Measurements from ENCODE around the gene CNBP.
A peak's percentile ranks its signal among the peaks of the same experiment; 100 is the strongest.

The CNBP gene

GRCh38 chr3:129132097-129132866, 51.4 kb downstream of the CNBP start:
- no peak for DNase-seq (ENCODE audit: low read depth in 2 of 2, low spot score in 1 of 2)

DNA sequence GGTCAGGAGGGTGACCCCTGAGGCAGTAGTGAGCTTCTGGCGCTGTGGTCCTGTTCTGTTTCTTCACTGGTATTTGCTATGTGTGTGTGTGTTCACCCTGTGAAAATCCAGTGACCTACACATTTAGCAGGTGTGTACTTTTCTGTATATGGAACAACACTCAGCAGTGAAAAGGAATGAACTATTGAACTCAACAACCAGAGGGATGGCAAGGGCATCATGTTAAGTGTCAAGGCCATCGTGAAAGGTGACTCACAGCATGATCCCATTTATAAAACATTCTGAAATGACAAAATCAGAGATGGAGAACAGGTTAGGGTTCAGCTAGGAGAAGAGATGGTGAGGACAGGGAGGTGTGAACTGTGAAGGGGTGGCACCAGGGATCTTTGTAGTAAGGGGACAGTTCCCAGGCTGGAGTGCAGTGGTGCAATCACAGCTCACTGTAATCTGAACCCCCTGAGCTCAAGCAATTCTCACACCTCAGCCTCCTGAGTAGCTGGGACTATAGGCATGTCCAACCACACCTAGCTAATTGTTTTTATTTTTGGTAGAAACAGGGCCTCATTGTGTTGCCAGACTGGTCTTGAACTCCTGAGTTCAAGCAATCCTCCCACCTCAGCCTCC, 52.1 kb downstream of the CNBP start:
- DNase-seq (ENCODE audit: low read depth in 2 of 2, low spot score in 1 of 2), result no peak

GRCh38 chr3:129130291-129130813, 53.3 kb downstream of the CNBP start:
- no peak for DNase-seq (ENCODE audit: low read depth in 2 of 2, low spot score in 1 of 2)

DNA sequence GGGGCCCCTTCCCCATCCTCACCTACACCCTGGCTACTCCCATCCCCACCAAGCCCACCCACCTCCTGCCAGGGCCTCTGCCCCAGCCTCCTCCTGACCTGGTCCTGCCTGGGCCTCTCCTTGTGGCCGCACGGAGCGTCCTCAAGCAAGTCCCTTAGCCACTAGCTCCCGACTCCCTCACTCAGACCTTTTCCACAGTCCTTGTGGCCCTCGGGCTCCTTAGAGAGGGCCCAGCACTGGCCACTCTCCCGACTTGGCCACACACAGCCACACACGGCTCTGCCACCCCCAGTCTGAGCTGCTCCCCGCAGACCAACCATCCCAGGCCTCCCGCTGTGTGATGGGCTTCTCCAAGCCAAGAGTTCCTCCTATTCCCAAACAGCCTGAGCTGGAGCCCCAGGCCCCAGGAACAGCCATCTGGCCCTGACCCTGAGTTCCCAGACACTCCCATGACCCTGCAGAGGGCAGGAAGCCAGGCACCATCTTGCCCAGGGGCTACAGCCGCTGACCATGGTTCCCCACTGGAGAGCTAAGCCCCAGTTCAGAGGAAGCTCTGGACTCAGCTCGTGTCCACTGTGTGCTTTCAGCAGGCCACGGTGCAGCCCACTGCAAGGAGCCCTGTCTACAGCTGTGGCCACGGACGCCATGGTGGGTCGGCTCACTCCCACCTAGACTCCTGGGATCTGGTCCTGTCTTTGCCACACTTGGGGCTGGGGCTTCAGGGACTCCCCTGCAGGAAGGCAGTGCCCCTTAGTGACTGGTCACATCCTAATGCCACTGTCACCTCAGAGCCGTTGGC, 55.1 kb downstream of the CNBP start:
- no peak for DNase-seq (ENCODE audit: low read depth in 2 of 2, low spot score in 1 of 2)

DNA sequence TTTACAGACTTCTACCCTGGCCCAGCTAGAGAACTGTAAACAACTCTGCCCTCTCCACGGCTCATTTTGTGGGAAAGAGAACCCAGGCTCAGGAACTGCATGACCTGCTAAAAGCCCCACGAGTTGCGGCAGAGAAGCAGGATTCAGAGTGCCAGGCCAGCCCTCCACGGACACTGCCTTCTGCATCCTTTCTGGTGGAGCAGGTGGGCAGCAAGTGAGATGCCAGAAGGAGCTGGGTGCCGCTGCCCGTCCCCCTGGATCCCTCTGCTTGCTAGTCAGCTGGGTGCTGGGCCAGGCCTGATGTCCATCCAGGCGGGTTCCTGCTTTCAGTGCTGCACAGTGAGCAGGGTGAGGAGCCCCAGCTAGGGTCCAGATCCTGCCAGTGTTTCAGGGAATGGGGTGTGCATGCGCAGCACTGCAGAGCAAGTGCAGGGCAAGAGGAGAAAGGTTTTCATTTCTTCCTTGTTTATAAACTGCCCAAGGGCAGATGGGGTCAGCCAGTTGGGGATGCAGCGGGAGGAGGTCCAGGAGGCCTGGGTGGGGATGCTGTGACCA, 56.9 kb downstream of the CNBP start:
- no peak for DNase-seq (ENCODE audit: low read depth in 2 of 2, low spot score in 1 of 2)

- DNase-seq (ENCODE audit: low read depth in 2 of 2, low spot score in 1 of 2), result no peak
Measured at GRCh38 chr3:129123314-129124060, 60.2 kb downstream of the CNBP start.

DNA sequence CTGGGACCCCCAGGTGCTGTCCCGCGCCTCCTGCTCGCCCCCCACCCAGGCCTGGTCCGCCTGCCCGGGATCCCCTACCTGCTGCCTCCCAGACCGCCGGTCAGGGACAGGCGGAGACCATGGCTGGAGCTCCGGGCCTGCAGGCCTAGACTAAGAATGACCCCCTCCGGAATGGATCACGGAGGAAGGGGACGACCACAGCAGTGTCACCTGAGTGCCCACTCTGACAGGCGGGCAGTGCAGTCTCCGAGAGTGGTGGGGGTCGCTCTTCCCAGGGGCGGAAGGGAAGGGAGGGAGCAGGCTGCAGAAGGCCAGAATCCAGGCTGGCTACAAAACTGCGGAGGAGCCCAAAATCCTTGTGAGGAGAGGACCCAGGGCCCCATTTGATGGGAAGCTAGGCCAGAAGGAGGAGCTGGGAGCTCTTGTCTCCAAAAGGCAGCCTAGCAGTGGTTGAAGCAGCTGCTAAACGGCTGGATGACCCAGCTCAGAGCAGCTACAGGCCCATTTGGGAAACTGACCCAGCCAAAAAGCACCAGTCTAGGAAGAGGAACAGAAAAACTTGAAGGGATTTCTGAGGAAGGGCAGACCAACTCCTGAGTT, 61.2 kb downstream of the CNBP start:
- no peak for DNase-seq (ENCODE audit: low read depth in 2 of 2, low spot score in 1 of 2)

DNA sequence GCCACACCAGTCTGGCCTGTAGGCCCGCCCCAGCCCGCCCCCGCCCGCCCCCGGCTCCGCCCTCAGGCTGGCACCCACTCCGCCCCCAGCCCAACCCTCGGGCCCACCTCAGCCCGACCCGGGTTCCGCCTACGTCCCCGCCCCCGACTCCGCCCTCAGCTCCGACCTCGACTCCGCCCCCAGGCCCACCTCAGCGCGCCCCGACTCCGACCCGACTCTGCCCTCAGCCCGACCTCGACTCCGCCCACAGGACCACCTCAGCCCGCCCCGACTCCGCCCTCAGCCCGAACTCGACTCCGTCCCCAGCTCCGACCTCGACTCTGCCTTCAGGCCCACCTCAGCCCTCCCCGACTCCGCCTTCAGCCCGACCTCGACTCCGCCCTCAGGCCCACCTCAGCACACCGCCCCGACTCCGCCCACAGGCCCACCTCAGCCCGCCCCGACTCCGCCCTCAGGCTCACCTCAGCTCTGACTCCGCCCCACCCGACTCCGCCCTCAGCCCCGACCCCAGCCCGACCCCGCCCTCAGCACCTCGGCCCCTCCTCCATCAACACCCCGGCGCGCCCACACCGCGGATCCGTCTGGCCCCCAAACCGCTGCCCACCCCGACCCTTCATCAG, 61.8 kb downstream of the CNBP start, which contains the start of gene RAB43:
TSS of gene RAB43 (minus strand) at position 13 of the 620 bp plus-strand sequence. CDS start 315 bp downstream, outside the sequence.
- DNase-seq (ENCODE audit: low read depth in 2 of 2, low spot score in 1 of 2), result peak; percentile 85 to 89

- DNase-seq (ENCODE audit: low read depth in 2 of 2, low spot score in 1 of 2), result no peak
Measured at GRCh38 chr3:129121016-129121791, 62.5 kb downstream of the CNBP start.

DNA sequence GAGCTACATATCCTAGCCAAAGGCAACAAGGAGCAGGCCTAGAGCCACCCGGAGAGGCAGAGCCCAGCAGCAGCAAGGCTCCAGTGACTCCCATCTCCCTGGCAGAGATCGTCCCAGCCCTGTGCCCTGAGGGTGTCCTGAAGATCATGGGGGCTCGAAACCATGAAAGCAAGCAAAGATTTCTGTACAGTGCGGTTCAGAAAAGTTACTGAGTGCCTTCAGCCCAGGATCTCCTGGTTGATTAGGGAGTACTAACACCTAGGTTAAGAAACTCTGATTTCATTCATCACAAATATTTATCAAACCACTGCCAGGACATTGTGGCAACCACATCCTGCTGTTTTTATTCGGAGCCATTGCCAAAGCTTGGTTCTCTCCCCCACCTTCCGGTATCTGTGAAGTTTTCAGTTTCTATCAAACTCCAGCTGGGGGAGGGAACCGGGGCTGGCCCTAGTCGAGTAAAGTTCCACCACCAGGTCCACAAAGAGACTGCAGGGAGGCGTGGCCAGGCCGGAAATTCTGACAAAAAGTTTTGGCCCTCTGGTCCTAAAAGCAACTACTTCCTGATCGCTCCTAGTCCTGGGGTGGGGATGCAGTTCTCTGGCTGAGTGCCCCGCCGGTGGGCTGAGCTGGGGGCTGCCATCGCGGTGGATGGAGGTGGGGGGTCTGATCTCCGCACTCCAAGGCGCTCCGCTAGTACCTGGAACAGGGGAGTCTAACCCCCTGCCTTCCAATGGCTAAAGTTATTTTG, 63.3 kb downstream of the CNBP start:
- peak; percentile 64 to 80 for DNase-seq (ENCODE audit: low read depth in 2 of 2, low spot score in 1 of 2)

GRCh38 chr3:129119365-129120100, 64.2 kb downstream of the CNBP start:
- no peak for DNase-seq (ENCODE audit: low read depth in 2 of 2, low spot score in 1 of 2)

GRCh38 chr3:129118745-129119144, 65.0 kb downstream of the CNBP start:
- DNase-seq (ENCODE audit: low read depth in 2 of 2, low spot score in 1 of 2), result peak in 1 of 2 donors; percentile 18

All from stimulated activated CD8-positive, alpha-beta memory T cell treated with anti-CD3 and anti-CD28 coated beads, Interleukin-4, amount 100 ng/mL, for 1 hour (primary cell).